NCI-H460 (cell line): ENCODE measurements around the gene PP2D1. TPM values are rescaled to one million over a fixed set of nuclear protein-coding genes. Genes with fewer than 3 reads are reported as not detected.
"Not testable (repeated sequence)": the region's sequence is repeated elsewhere in the genome, so short reads cannot be mapped to it uniquely, and the experiment has no call there.

Experiments
- DNase-seq: peaks from one replicate; pipeline ENCODE4 v3.0.0-alpha.2; 2016; ENCODE audit warnings: low read depth; ENCODE audit errors: extremely low read depth
- total RNA-seq: library from RNA; depleted of rRNA; stranded (reverse); fragments of >200 nt; shearing (Covaris generic); gene quantifications from 2 replicates; pipeline ENCODE4 v1.2.3, GENCODE V29; 2014

PP2D1 gene
- total RNA-seq, 1 experiment from 2014 or later = not detected

DNA sequence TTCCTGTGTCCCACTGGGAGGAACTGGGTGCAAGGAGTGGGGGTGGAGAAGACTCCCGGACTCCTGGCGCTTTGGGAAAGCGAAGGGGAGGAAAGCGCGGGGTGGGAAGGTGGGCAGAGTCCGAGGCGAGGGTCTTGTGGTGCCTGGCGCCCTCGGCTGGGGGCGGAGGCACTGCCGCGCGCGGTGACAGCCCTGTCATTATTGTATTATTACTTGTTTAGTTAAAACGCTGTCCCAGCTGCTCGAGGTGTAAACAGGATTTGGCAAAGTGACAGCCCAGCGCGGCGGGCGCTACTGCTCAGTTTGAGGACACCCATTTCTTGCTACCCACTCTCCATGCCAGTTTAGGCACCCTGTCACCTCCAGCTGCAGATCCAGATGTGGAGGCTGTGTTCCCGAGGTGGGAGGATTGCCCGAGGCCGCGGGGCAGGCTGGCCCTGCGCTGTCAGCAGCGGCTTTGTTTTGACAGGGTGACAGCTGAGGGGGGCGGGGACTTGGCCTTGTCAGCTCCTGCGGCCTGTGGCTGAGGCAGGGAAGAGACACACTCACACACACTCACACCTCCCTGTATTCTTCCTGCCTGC, 29.2 kb upstream of the PP2D1 start:
- peak; percentile 22 for DNase-seq

DNA sequence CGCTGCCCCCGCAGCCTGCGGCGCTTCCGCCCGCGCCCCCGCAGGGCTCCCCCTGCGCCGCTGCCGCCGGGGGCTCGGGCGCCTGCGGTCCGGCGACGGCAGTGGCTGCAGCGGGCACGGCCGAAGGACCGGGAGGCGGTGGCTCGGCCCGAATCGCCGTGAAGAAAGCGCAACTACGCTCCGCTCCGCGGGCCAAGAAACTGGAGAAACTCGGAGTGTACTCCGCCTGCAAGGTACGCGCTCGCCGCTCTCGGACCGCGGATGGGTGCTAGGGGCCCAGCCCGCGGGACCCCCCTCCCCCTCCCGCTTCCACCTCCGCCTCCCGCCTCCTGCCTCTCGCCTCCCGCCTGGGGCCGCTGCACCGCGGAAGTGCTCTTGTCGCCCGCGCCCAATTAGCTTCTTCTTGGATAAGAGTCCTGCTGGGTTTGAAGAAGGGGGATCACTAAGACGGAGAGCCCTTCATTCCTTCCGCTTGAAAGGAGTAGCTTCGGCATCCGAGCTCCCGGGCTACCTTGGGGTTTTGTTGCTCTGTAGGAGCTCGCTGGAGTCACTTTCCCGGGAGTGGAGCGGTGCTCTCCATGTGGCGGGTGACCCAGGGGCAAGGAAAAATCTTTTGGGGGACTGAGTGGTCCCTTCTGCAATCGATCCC, 28.6 kb upstream of the PP2D1 start:
- DNase-seq = peak; percentile 37

DNA sequence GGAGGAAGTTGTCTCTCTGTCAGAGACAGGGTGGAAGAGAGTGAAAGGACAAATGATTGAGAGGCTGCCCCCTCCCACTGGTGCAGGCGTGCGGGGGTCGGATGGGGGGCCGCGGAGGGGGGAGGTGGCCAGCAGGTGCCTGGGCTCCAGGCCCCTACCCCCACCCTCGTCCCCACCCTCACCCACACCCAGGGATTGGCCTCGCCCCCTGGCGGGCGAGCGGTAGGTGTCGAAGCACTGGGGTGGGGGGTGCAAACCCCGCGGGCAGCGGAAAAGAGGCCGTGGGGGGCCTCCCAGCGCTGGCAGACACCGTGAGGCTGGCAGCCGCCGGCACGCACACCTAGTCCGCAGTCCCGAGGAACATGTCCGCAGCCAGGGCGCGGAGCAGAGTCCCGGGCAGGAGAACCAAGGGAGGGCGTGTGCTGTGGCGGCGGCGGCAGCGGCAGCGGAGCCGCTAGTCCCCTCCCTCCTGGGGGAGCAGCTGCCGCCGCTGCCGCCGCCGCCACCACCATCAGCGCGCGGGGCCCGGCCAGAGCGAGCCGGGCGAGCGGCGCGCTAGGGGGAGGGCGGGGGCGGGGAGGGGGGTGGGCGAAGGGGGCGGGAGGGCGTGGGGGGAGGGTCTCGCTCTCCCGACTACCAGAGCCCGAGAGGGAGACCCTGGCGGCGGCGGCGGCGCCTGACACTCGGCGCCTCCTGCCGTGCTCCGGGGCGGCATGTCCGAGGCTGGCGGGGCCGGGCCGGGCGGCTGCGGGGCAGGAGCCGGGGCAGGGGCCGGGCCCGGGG, 27.9 kb upstream of the PP2D1 start, which contains the start of gene KAT2B:
Gene KAT2B, plus strand, starts transcription at position 682 of the 783 bp plus-strand sequence. Its CDS starts 32 bp downstream, at position 714.
- DNase-seq = peak; percentile 56

DNA sequence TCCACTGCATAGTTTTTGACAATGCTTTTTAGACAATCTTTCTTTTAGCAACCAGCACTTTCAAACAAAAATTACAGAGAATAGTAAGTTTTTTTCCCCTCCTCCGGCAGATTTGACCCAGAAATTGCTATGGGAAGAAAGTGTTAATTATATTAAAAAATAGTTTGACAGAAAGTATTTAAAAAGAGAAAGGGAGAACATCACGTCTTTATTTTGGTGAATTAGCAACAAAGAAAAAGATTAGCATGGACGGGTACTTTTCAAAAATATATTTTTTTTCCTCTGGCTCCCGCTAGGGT, 27.4 kb upstream of the PP2D1 start:
- DNase-seq = no peak

DNA sequence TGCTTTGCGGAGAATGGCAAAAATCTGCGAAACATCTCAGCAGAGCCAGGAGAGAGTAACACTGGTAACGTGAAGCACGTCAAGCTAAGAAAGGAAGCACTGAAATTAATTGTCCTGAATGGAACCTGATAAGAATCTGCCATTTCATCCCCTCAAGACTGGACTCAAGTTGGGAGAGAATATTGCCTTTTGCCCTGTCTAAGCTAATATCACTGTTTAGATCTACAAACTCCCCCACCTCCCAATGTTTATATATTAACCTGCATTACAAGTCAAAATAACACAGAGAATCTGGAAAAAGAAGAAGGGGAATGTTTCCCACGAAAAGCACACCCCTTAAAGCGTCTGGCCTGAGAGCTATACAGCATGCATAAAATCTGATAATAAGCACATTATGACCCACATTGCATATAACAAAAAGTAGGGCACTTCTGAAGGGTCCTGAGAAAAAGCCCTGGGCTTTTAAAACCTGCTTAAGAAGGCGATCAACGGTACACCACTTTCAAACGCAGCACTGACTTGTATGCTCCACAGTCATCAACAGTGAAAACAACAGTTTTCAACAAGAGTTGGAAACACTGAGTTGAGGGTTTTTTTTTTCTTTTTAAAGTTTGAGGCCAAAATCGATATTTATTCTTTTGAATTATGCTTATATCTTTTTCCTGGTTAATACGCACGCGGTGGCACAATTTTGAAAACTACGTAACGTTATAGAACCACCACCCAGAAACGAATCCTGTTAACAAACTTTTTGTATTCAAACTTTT, 26.8 kb upstream of the PP2D1 start:
- DNase-seq = no peak

DNA sequence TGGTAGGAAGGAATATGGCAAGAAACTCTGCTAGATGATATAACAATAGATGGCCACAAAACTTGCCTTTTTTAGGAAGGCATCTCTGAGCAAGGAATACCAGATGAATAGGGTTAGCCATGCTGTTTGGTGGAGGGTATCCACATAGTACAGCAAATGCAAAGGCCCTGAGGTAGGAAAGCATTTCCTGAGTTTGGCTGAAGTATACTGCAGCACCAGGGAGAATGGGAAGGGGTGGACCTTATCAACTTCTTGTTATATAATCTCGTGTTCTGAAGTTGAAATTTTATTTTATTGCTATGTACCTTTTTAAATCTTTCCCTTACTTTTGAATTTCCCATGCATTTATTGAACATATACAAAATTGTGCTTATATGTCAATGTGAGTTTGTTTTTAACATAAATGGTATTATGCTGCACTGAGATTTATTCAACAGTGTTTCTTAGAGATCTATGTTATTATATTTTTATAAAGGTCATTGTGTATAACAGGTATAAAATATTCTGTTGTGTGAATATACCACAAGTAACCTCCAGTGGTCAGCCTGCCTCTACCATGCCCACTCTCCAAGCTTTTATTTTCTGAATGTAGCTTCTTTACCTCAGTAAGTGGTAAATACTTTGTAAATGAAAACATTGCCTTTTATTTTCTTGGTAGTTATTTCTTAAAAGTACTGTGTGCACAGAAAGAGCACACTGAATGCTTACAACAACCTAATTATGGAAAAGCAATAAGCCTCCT, 25.4 kb upstream of the PP2D1 start:
- DNase-seq = no peak

DNA sequence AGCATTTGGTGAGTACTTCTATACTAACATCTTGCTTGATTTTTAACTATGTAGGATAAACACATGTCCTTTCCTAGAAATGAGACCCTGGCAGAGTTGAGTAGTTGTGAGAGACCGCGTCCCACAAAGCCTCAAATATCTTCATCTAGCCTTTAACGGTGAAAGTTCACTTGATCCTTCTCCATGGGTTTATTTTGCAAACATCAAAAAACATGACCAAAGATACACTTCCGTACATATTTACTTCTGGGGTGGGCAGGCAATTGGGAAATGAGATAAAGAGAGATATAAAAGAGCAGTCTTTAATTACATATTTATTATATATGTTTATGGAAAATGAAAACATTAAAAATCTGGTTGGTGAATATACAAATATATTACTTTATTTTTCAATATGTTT, 23.0 kb upstream of the PP2D1 start:
- no peak for DNase-seq

DNA sequence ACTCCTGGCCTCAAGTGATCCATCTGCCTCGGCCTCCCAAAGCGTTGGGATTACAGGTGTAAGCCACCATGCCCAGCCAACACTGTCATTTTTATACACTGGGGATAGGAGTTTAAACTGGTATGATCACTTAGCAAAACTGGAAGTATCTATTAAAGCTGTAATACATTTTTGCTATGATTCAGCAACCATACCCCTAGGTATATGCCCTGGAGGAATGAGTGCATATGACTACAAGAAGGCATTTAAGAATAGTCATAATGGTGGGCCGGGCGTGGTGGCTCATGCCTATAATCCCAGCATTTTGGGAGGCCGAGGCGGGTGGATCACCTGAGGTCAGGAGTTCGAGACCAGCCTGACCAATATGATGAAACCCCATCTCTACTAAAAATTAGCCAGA, 19.9 kb upstream of the PP2D1 start:
- DNase-seq = not testable (repeated sequence)

DNA sequence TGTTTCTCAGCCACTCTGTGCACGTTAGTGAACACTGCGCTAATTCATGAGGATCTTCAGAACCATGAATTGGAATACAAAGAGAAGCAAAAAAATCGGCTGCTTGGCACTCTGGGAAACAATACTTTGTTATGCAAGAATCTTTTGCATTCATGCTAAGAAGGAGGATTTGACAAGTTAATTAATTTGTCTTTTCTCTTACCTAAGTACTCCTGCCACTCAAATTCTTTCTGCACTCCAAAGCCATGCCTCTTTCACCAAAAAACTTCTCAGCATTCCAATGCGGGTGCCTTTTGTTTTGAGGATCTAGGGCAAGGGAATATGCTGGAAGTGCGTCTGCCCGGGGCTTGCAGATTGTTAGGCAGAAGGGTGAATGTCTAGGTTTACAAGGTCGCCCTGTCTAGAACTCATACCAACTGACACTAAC, 16.9 kb upstream of the PP2D1 start:
- DNase-seq = no peak

DNA sequence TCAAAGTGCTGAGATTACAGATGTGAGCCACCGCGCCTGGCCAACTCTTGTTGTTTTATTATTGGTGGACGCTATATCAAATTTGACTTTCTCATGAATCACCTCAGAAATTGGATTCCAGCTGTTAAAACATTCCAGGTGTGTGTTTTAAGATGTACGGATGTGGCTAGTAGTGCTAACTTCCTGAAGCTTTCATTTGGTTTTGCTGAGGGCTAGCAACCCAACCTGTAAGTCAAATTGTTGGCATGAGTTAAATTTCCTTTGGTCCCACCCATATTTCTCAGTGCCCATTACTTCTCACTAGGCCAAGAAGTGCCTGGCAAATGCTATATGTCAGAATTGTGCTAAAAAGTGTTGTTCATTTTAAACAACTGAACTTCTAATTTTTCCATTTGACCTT, 15.1 kb upstream of the PP2D1 start:
- no peak for DNase-seq

DNA sequence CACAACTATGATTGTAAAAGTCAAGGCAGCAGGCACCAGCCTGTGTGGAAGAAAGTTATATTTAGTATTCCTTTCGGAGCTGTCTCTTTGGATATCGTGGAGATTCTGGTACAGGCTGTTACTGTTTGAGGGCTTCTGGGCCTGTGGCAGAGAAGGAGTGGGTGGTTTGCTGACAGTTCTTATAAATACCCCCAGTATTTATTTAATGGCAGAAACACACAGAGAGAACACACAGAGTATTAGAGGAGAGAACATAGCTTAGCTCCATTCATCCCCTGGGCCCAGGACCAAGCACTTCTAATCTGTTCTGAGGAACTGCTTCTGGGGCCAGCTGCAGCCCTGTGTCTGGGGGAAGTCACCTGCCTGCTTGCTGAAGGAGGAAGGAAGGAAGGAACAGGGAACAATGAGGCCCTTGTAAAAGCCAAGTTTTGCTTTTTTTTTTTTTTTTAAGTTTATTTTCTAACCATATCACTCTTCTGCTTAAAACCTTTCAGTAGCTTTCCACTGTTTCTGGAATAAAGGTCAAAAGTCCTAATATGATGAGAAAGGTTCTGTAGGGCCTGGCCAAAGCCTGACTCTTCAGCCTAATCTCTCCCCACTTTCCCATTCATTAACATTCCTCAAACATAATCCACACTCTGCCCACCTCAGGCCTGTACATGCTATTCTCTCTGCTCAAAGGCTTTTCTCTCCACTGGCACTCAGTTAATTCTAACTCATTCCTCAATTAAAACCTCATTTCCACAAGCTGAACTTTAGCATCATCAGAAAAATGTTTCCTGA, 11.8 kb upstream of the PP2D1 start:
- DNase-seq = no peak

DNA sequence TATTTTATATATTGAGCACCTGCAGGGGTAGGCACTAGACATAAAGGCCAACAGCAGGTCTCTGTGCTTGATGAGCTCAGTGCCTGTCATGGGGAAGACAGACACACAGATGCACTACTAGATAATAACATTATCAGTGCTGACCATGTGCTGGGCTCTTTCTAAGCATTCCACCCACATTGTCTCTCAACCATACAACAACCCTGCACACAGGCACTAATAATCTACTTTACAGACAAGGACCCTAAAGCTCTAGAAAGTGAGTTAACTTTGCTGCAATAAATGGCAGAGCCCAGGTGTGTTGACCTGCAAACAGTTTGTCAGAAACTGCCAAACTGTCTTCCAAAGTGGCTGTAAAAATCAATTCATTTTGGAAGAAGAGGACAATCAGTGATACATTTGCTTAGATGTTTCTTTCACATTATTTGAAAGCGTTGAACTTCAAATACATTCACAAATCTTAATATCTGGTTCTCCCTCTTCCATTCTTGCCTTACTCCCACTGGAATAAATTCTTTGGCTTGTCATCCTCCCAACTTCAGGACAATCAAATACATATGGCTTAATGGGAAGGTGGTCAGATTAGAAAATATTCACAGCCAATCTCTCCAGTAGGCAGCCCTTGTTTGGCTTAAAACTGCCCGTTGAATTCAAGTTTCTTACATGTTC, 11.0 kb upstream of the PP2D1 start:
- DNase-seq = no peak

DNA sequence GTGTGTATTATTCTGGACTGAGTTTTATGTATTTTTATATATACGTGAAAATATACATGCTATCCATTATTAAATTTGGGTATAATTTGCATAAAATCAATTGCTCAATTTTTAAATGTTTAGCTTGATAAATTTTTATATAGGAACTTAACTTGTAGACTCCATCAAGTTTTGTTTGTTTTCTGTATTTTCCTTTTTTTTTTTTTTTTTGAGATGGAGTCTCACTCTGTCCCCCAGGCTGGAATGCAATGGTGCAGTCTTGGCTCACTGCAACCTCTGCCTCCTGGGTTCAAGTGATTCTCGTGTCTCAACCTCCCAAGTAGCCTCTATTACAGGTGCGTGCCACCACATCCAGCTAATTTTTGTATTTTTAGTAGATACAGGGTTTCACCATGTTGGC, 4.0 kb upstream of the PP2D1 start:
- not testable (repeated sequence) for DNase-seq

DNA sequence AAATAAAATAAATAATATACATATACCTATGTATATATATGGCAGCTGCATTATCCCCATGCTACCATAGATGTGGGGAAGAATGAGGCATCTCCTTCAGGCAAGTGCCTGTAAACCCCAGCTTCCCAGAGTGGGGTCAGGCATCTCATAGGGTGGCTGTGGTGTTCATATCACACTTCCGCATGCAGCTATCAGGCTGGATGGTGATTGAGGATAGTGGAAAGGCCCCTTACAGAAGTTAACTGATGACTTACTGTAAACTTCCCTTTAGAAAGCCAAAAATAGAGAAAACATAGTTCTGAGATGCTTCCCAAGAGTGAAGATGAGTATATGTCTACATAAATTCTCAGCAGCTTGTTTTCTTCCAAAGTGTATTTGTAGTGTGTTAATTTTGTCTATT, 3.5 kb upstream of the PP2D1 start:
- no peak for DNase-seq

DNA sequence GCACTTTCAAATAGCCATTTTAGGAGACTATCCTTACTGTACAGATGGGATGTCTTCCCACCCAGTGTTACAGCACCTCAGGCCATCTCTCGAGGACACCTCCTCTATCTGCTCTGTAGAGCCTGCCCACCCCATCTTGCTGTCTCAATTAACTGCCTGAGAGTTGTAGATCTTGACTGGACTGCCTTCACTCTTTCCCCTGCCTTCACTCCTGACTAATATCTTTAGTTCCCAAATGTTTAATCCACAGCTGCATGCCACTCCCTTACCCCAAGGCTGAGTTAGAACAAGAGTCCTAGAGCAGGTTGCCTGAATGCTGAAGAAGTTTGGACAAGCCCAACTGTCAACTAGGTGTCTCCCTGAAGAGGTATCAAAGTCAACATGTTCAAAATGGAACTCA, 1.3 kb upstream of the PP2D1 start:
- no peak for DNase-seq

DNA sequence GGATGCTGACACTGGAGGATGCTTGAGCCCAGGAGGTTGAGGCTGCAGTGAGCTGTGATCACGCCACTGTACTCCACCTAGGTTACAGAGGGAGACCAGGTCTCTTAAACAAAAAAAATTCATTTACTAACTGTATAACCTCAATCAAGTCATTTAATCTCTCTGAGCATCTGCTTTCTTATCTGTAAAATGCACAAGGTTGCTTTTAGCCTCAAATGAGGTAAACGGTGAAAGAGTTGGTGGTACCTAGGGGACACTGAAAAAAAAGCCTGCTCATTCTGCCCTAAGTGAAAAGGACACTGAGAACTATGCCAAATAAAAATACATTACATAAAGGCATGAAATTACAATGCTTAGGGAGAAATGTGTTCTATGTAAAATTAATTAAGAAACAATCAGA, 3.4 kb downstream of the PP2D1 start:
- no peak for DNase-seq

DNA sequence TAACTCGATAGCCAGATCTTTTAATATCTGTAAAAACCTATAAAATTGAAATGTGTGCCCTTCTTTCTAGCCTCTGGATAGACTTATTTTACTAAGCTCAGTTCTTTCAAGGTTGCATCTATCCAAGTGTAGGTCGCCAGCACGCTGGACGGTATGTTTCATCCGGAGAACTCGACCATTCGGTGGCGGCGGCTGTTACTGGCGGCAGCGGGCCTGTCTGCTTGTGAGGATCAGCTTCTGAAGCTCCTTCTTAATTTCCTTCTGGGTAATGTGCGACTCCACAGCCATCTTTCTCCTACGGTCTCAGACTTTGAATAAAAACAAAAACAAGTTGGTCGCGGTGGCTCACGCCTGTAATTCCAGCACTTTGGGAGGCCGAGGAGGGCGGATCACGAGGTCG, 4.1 kb downstream of the PP2D1 start:
- DNase-seq = no peak

DNA sequence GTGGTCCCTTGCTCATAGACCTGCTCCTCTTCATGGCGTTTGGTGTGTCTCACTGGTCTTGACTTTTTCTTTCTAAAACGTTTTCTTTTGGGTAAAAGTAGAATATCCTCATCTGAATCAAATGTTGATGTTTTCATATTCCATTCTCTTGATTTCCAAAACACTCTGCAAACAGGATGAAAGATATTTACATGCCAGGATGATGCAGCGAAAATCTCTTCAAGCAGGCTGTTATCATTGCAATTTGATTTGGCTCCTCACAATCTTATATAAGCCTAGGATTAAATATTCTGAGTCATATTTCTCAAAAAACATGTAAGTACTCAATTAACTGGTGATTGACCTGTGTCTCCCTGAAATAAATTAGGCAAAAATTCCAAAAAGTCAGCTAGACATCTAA, 10.1 kb downstream of the PP2D1 start:
- no peak for DNase-seq

DNA sequence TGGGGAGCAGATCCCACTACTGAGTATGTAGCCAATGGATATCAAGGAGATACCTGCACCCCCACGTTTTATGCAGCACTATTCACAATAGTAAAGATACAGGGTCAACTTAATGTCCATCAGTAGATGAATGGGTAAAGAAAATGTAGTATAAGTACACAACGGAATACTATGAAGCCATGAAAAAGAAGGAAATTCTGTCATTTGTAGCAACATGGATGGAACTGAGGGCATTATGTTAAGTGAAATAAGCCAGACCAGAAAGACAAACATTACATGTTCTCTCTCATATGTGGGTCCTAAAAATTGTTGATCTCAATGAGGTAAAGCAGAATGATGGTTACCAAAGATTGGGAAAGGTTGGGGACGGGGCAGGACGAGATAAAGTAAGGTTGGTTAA, 14.6 kb downstream of the PP2D1 start:
- DNase-seq = no peak
